Fibroblast of lung (primary cell): ENCODE results near the gene HPRT1.

ENCODE experiments used
- CTCF ChIP-seq, 2 donors: IDR thresholded peaks in 1 of 2; conservative IDR thresholded peaks in 1 of 2; 1 replicate in 1 of 2; 2 replicates in 1 of 2; pipeline ENCODE4 v1.5.1; 2011 to 2012; ENCODE audit warnings: low read length in 2 of 2, control low read depth in 1 of 2, inconsistent platforms in 1 of 2, low read depth in 1 of 2, mild to moderate bottlenecking in 1 of 2
- EZH2 ChIP-seq: IDR thresholded peaks from 2 replicates; pipeline ENCODE4 v1.5.1; 2012; ENCODE audit warnings: low read length, control low read depth, mild to moderate bottlenecking; ENCODE audit errors: missing control alignments

- TF ChIP-seq EZH2 (no peak), CTCF (conservative IDR thresholded peaks at IDR 0.05 in 1 of 2, IDR thresholded peaks at IDR 0.05 in 1 of 2; ENCODE audit: low read depth in 1 of 2, low read length in 2 of 2) (no peak)
Measured at GRCh38 chrX:134513091-134513490, 53.1 kb downstream of the HPRT1 start.
